ENCODE measurements around the gene THOC7.

THOC7 gene

GRCh38 chr3:63807961-63808565, 55.5 kb downstream of the THOC7 start:
- no peaks in the 10 kb centered on the region for H3K9me3 ChIP-seq (ENCODE audit: insufficient read depth, low read depth, low read length)
- no peaks in the 10 kb centered on the region for H3K4me1 ChIP-seq (ENCODE audit: insufficient read depth, low read length, poor library complexity, severe bottlenecking)
- H4K20me1 ChIP-seq (ENCODE audit: insufficient read depth, low read length, poor library complexity, severe bottlenecking): no peaks in the 10 kb centered on the region
- H2AFZ ChIP-seq (ENCODE audit: low read length): no peak overlapping the region
- no peak overlapping the region for H3K9ac ChIP-seq (ENCODE audit: low read depth, low read length, poor library complexity, severe bottlenecking)
- H3F3A ChIP-seq (ENCODE audit: low read depth): no peaks in the 10 kb centered on the region
- no peaks in the 10 kb centered on the region for H3K79me2 ChIP-seq (ENCODE audit: insufficient read depth, low read length)
- no peaks in the 10 kb centered on the region for H3K27me3 ChIP-seq (ENCODE audit: insufficient read depth, low read length, poor library complexity, severe bottlenecking)
- H3K4me2 ChIP-seq (ENCODE audit: low read depth, low read length, poor library complexity, severe bottlenecking): no peak overlapping the region
- no peaks in the 10 kb centered on the region for H3K36me3 ChIP-seq (ENCODE audit: insufficient read depth, low read length)
- TF ChIP-seq CTCF (conservative IDR thresholded peaks at IDR 0.05; ENCODE audit: low read length) (no peak), EZH2phosphoT487 (IDR thresholded peaks at IDR 0.05; ENCODE audit: borderline replicate concordance) (no peak)
- no peaks in the 10 kb centered on the region for H3K9me2 ChIP-seq (replicated peaks; ENCODE audit: low read depth, low read length)
- no peak overlapping the region for H3K4me3 ChIP-seq (ENCODE audit: low read length, poor library complexity, severe bottlenecking)

GRCh38 chr3:63803911-63804310, 59.7 kb downstream of the THOC7 start:
- H3K79me2 ChIP-seq (ENCODE audit: insufficient read depth, low read length): no peaks in the 10 kb centered on the region
- H4K20me1 ChIP-seq (ENCODE audit: insufficient read depth, low read length, poor library complexity, severe bottlenecking): no peaks in the 10 kb centered on the region
- no peak overlapping the region for H3K9ac ChIP-seq (ENCODE audit: low read depth, low read length, poor library complexity, severe bottlenecking)
- H3F3A ChIP-seq (ENCODE audit: low read depth): no peaks in the 10 kb centered on the region
- no peaks in the 10 kb centered on the region for H3K9me2 ChIP-seq (replicated peaks; ENCODE audit: low read depth, low read length)
- no peak overlapping the region for H3K4me3 ChIP-seq (ENCODE audit: low read length, poor library complexity, severe bottlenecking)
- H3K4me2 ChIP-seq (ENCODE audit: low read depth, low read length, poor library complexity, severe bottlenecking): no peak overlapping the region
- TF ChIP-seq EZH2phosphoT487 (IDR thresholded peaks at IDR 0.05; ENCODE audit: borderline replicate concordance) (no peak), CTCF (conservative IDR thresholded peaks at IDR 0.05; ENCODE audit: low read length) (no peak)
- H3K9me3 ChIP-seq (ENCODE audit: insufficient read depth, low read depth, low read length): no peaks in the 10 kb centered on the region
- no peak overlapping the region for H2AFZ ChIP-seq (ENCODE audit: low read length)
- no peaks in the 10 kb centered on the region for H3K4me1 ChIP-seq (ENCODE audit: insufficient read depth, low read length, poor library complexity, severe bottlenecking)
- H3K27me3 ChIP-seq (ENCODE audit: insufficient read depth, low read length, poor library complexity, severe bottlenecking): no peaks in the 10 kb centered on the region
- H3K36me3 ChIP-seq (ENCODE audit: insufficient read depth, low read length): no peaks in the 10 kb centered on the region

- TF ChIP-seq CTCF (conservative IDR thresholded peaks at IDR 0.05; ENCODE audit: low read length): no peak
- no peak overlapping the region for H2AFZ ChIP-seq (ENCODE audit: low read length)
- H3K9me3 ChIP-seq (ENCODE audit: insufficient read depth, low read depth, low read length): no peaks in the 10 kb centered on the region
- H3K36me3 ChIP-seq (ENCODE audit: insufficient read depth, low read length): no peaks in the 10 kb centered on the region
- no peak overlapping the region for H3K4me3 ChIP-seq (ENCODE audit: low read length, poor library complexity, severe bottlenecking)
- H3K4me1 ChIP-seq (ENCODE audit: insufficient read depth, low read length, poor library complexity, severe bottlenecking): no peaks in the 10 kb centered on the region
- no peaks in the 10 kb centered on the region for H3K27me3 ChIP-seq (ENCODE audit: insufficient read depth, low read length, poor library complexity, severe bottlenecking)
- no peaks in the 10 kb centered on the region for H3F3A ChIP-seq (ENCODE audit: low read depth)
- no peak overlapping the region for H3K9ac ChIP-seq (ENCODE audit: low read depth, low read length, poor library complexity, severe bottlenecking)
- H3K79me2 ChIP-seq (ENCODE audit: insufficient read depth, low read length): no peaks in the 10 kb centered on the region
- H3K9me2 ChIP-seq (replicated peaks; ENCODE audit: low read depth, low read length): no peaks in the 10 kb centered on the region
- no peaks in the 10 kb centered on the region for H4K20me1 ChIP-seq (ENCODE audit: insufficient read depth, low read length, poor library complexity, severe bottlenecking)
- H3K4me2 ChIP-seq (ENCODE audit: low read depth, low read length, poor library complexity, severe bottlenecking): no peak overlapping the region
Measured at GRCh38 chr3:63800097-63800496, 63.5 kb downstream of the THOC7 start.

Measured in Loucy (cell line).